HG03135 (cell line): ENCODE results near the gene PAFAH1B2.
"Not testable (repeated sequence)": the region's sequence is repeated elsewhere in the genome, so short reads cannot be mapped to it uniquely, and the experiment has no call there.

Experiments used
- ATAC-seq: cut with Tn5 transposase; IDR thresholded peaks from one replicate; pipeline ENCODE4 v1.9.1; 2021; ENCODE audit warnings: mild to moderate bottlenecking, moderate library complexity; ENCODE audit not compliant: unreplicated experiment

The PAFAH1B2 gene

GRCh38 chr11:117201658-117202305 is 57.7 kb downstream of the PAFAH1B2 start:
- ATAC-seq: no peak

DNA sequence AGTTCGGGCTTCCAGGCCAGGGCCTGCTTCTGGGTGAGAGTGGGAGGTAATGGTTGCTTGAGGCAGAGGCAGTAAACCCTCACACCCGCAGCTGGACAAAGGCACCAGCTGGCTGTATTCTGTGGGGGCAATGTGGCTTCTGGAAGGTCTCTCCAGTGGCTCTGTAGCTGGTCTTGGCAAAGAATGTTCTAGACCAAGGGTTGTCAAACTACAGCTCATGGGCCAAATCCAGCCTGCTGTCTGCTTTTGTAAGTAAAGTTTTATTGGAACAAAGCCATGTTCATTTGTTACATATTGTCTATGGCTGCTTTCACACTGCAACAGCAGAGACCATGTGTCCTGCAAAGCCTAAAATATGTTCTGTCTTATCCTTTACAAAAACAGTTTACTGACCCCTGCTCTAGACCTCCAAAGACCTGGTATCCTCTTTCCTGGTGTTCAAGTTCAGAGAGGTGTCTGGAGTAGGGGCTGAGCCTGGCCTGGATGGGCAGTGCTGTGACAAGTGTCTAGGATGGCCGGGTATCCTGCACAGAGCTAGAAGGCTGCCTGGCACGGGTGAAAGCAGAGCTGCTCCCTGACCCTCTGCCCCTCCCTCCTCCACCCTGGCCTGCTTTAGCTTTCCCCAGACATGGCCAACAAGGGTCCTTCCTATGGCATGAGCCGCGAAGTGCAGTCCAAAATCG is 58.4 kb downstream of the PAFAH1B2 start:
- ATAC-seq: no peak

GRCh38 chr11:117203069-117203407 is 59.0 kb downstream of the PAFAH1B2 start:
- ATAC-seq: no peak

DNA sequence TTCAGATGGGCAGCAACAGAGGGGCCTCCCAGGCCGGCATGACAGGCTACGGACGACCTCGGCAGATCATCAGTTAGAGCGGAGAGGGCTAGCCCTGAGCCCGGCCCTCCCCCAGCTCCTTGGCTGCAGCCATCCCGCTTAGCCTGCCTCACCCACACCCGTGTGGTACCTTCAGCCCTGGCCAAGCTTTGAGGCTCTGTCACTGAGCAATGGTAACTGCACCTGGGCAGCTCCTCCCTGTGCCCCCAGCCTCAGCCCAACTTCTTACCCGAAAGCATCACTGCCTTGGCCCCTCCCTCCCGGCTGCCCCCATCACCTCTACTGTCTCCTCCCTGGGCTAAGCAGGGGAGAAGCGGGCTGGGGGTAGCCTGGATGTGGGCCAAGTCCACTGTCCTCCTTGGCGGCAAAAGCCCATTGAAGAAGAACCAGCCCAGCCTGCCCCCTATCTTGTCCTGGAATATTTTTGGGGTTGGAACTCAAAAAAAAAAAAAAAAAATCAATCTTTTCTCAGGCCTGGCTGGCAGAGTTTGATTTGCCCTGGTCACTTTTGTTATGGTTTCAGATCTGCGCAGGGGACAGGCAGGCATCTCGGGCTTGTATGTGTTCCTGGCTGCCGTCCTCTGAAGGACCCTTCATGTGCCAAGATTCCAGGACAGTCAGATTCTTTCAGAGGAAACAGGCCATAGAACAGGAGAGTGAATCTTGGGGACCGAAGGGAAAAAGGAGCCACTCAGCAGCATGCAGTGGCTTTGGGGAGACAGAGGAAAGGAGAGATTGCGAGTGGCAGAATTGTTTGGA is 60.4 kb downstream of the PAFAH1B2 start:
- ATAC-seq: no peak

DNA sequence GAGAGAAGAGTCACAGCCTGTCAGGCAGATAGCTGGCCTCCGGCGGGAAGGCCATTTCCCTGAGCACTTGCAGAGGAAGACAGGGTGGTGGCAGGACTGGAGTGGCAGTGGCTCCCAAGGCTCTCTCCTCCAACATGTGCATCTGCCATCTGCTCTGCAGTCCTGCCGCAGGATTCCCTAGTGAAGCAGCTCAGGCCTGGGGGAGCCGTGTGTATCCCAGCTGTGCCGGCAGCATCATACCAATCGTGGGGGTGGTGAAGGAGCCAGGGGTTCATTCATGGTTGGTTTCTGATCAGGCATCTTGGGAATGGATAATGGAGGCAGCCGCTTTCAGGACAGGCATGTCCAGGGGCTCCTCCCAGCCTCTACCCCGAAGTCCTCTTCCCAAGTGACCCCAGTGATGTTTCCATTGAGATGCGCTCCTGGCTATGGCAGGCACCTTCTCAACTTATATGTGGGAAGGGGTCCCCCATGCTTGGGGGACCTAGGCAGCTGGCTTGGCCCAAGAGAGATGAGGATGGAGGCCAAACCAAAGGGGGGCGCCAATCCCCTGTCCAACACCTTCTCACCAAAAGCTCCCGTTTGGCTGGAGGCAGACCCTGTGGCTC is 61.2 kb downstream of the PAFAH1B2 start:
- ATAC-seq: no peak

- not testable (repeated sequence) for ATAC-seq
Measured at GRCh38 chr11:117206111-117206510, 62.0 kb downstream of the PAFAH1B2 start.

GRCh38 chr11:117206859-117207258 is 62.8 kb downstream of the PAFAH1B2 start:
- not testable (repeated sequence) for ATAC-seq

DNA sequence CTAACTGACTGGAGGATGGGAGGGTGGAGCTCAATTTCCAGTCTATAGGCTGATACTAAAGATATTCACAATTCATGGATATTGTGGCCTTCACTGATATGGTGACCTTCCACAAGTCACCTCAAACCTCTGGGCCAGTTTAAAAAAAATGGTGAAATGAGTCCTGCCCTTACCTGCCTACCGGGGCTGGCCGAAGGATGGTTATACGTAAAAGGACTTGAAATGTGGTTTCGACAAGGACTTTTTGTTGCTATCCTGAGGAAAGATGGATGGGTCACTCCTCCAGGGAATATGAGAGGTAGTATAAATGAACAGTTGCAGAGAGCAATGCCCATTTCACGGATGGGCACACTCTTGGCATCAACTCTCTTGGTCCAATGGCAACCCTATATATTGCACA is 63.4 kb downstream of the PAFAH1B2 start:
- ATAC-seq: not testable (repeated sequence)

- not testable (repeated sequence) for ATAC-seq
Measured at GRCh38 chr11:117208710-117209109, 64.6 kb downstream of the PAFAH1B2 start.

- ATAC-seq: not testable (repeated sequence)
Measured at GRCh38 chr11:117209351-117210125, 65.5 kb downstream of the PAFAH1B2 start.

DNA sequence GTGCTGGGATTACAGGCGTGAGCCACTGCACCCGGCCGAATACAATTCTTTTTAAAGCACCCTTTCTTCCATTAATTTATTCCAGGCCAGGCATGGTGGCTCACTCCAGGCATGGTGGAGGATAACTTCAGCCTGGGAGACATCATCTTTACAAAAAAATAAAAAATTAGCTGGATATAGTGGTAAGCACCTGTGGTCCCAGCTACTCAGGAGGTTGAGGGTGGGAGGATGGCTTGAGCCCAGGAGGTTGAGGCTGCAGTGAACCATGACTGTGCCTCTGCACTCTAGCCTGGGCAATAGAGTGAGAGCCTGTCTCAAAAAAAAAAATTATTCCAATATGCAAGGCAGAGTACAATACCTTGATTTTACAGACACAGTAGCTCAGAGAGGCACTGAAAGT is 66.5 kb downstream of the PAFAH1B2 start:
- ATAC-seq: no peak

- no peak for ATAC-seq
Measured at GRCh38 chr11:117212697-117213355, 68.7 kb downstream of the PAFAH1B2 start.

GRCh38 chr11:117214404-117215110 is 70.5 kb downstream of the PAFAH1B2 start:
- no peak for ATAC-seq

- no peak for ATAC-seq
Measured at GRCh38 chr11:117217141-117218084, 73.3 kb downstream of the PAFAH1B2 start.

GRCh38 chr11:117218133-117218915 is 74.2 kb downstream of the PAFAH1B2 start:
- ATAC-seq: no peak

- no peak for ATAC-seq
Measured at GRCh38 chr11:117219001-117219400, 74.9 kb downstream of the PAFAH1B2 start.

DNA sequence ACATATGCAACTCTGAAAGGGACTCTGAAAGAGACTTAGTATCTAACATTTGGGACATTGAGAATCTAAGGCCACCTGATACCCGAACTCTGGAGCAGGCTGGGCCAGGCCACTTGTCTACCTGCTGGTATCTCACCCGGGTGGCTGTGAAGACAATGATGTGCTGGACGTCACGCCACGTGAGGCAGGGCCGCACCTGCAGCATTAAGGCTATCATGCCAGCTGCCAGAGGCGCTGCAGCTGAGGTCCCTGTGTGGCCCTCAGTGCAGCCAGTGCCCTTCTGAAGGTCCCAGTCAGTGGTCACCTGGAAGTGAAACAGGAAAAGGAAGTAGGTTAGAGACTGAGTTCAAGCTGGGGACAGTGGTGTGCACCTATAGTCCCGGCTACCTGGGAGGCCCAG is 75.4 kb downstream of the PAFAH1B2 start:
- no peak for ATAC-seq

DNA sequence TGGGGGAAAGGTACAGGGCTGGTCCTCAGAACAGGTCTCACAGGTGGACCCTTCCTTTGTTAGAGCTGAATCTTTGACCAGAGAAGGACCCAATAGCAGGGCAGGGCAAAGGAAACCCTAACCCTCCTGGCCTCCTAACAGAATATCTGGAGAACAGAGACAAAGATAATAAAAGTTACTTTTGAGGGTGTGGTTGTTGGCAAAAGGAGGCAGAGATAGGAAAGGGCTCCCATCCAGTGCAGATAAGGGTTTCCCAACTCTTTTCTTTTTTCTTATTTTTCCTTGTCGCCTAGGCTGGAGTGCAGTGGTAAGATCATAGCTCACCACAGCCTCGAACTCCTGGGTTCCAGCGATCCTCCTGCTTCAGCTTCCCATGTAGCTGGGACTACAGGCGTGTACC is 75.9 kb downstream of the PAFAH1B2 start:
- no peak for ATAC-seq
